NCI-H82 treated with DMSO at 0.1 percent for 48 hours (cell line): Measurements from ENCODE around the gene TARS1.
"Not testable (repeated sequence)": the region's sequence is repeated elsewhere in the genome, so short reads cannot be mapped to it uniquely, and the experiment has no call there.

ENCODE experiments used
- DNase-seq: peaks from one replicate; lab custom pipeline; 2025; ENCODE audit not compliant: unreplicated experiment; lab: John Stamatoyannopoulos, UW

The TARS1 gene

GRCh38 chr5:33482335-33482734, 41.6 kb downstream of the TARS1 start:
- DNase-seq: no peak

- no peak for DNase-seq
Observed at GRCh38 chr5:33487236-33487635, 46.5 kb downstream of the TARS1 start.

GRCh38 chr5:33488558-33489355, 48.0 kb downstream of the TARS1 start:
- DNase-seq: no peak

GRCh38 chr5:33489481-33490067, 48.8 kb downstream of the TARS1 start:
- no peak for DNase-seq

- no peak for DNase-seq
Observed at GRCh38 chr5:33490071-33490665, 49.4 kb downstream of the TARS1 start.

- no peak for DNase-seq
Observed at GRCh38 chr5:33491941-33492340, 51.2 kb downstream of the TARS1 start.

GRCh38 chr5:33494466-33494865, 53.7 kb downstream of the TARS1 start:
- no peak for DNase-seq

- DNase-seq: no peak
Observed at GRCh38 chr5:33501260-33501659, 60.5 kb downstream of the TARS1 start.

GRCh38 chr5:33501899-33502298, 61.1 kb downstream of the TARS1 start:
- no peak for DNase-seq

GRCh38 chr5:33504570-33504969, 63.8 kb downstream of the TARS1 start:
- DNase-seq: no peak

GRCh38 chr5:33507426-33507825, 66.7 kb downstream of the TARS1 start:
- DNase-seq: no peak

GRCh38 chr5:33509036-33509435, 68.3 kb downstream of the TARS1 start:
- DNase-seq: no peak

GRCh38 chr5:33513462-33514185, 72.9 kb downstream of the TARS1 start:
- no peak for DNase-seq

GRCh38 chr5:33515366-33515765, 74.6 kb downstream of the TARS1 start:
- DNase-seq: not testable (repeated sequence)

- no peak for DNase-seq
Observed at GRCh38 chr5:33516421-33516820, 75.7 kb downstream of the TARS1 start.
